AG10803 (cell line): ENCODE measurements around the gene MAP7D1.
A peak's percentile ranks its signal among the peaks of the same experiment; 100 is the strongest.
"Not testable (repeated sequence)": the region's sequence is repeated elsewhere in the genome, so short reads cannot be mapped to it uniquely, and the experiment has no call there.

Experiments
- DNase-seq: peaks from one replicate; pipeline ENCODE4 v3.0.0; 2010; ENCODE audit warnings: low read depth
- H3K4me3 ChIP-seq: 2 replicates; pipeline ENCODE4 v1.5.1; 2011; ENCODE audit warnings: mild to moderate bottlenecking, low read length, control low read depth
- CTCF ChIP-seq: conservative IDR thresholded peaks from 2 replicates; pipeline ENCODE4 v1.5.1; 2011; ENCODE audit warnings: mild to moderate bottlenecking, low read length, control low read depth, inconsistent platforms

MAP7D1 gene

GRCh38 chr1:36183309-36183856 lies 27.4 kb downstream of the MAP7D1 start:
- no peak for TF ChIP-seq CTCF
- peak; percentile 64 for DNase-seq

GRCh38 chr1:36187800-36188593 lies 32.0 kb downstream of the MAP7D1 start:
- TF ChIP-seq CTCF, result peak; percentile 93
- DNase-seq, result peak; percentile 91
- H3K4me3 ChIP-seq, result no peak overlapping the region

More at GRCh38 chr1:36183309-36183856, 27.4 kb downstream of the MAP7D1 start:
- H3K4me3 ChIP-seq, result no peak overlapping the region

GRCh38 chr1:36196805-36197204 lies 40.8 kb downstream of the MAP7D1 start:
- H3K4me3 ChIP-seq, DNase-seq: not testable (repeated sequence)

- DNase-seq, result no peak
- no peak for TF ChIP-seq CTCF
- no peak overlapping the region for H3K4me3 ChIP-seq
These were observed 42.7 kb downstream of the MAP7D1 start for GRCh38 chr1:36198641-36199040.

GRCh38 chr1:36199934-36200741 lies 44.2 kb downstream of the MAP7D1 start:
- DNase-seq, result peak; percentile 26
- no peak for TF ChIP-seq CTCF
- H3K4me3 ChIP-seq, result no peak overlapping the region

- no peak overlapping the region for H3K4me3 ChIP-seq
- no peak for TF ChIP-seq CTCF
- no peak for DNase-seq
These were observed 47.1 kb downstream of the MAP7D1 start for GRCh38 chr1:36203027-36203553.

GRCh38 chr1:36203554-36204346 lies 47.8 kb downstream of the MAP7D1 start:
- peak; percentile 55 for DNase-seq
- no peak overlapping the region for H3K4me3 ChIP-seq
- no peak for TF ChIP-seq CTCF
